Measurements from ENCODE around the gene ALG12.

Gene ALG12

DNA sequence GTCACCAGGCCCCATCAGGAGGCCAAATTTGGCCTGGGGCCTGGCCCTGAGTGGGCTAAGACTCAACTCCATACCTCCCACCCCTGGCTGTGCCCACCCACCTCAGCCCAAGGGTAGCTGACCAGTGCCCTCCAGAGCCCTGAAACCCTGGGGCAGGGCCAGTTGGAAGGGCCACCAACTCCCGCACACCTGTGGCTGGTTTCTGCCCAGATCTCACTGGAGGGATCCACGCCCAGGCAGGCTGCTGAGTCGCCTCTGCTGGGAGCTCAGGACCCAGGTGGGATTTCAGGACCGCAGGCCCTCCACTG lies 33.4 kb upstream of the ALG12 start:
- Histone ChIP-seq H3K4me3 (ENCODE audit: low read depth, low read length, poor library complexity, severe bottlenecking) (no peak overlapping the region), H3K4me2 (ENCODE audit: low read length) (no peak overlapping the region), H3K27me3 (ENCODE audit: insufficient read depth, low read length) (0 out of 2 replicates have a peak, but pooled peaks cover 6% of the 10 kb centered on the region), H3K36me3 (ENCODE audit: insufficient read depth, low read length) (no peaks in the 10 kb centered on the region), H4K20me1 (ENCODE audit: insufficient read depth, low read length) (no peaks in the 10 kb centered on the region), H3K9me2 (ENCODE audit: low read depth, low read length) (no peaks in the 10 kb centered on the region), H3K9ac (ENCODE audit: low read length) (no peak overlapping the region), H3F3A (ENCODE audit: insufficient read depth, low read length) (no peaks in the 10 kb centered on the region), H2AFZ (ENCODE audit: low read length) (no peak overlapping the region), H3K79me2 (ENCODE audit: insufficient read depth, low read length) (no peaks in the 10 kb centered on the region), H3K4me1 (ENCODE audit: insufficient read depth, low read length, severe bottlenecking) (no peaks in the 10 kb centered on the region), H3K9me3 (ENCODE audit: low read length) (no peaks in the 10 kb centered on the region), H3K27ac (ENCODE audit: low read depth, low read length, poor library complexity, severe bottlenecking) (no peak overlapping the region)
- TF ChIP-seq, protein P1, sequence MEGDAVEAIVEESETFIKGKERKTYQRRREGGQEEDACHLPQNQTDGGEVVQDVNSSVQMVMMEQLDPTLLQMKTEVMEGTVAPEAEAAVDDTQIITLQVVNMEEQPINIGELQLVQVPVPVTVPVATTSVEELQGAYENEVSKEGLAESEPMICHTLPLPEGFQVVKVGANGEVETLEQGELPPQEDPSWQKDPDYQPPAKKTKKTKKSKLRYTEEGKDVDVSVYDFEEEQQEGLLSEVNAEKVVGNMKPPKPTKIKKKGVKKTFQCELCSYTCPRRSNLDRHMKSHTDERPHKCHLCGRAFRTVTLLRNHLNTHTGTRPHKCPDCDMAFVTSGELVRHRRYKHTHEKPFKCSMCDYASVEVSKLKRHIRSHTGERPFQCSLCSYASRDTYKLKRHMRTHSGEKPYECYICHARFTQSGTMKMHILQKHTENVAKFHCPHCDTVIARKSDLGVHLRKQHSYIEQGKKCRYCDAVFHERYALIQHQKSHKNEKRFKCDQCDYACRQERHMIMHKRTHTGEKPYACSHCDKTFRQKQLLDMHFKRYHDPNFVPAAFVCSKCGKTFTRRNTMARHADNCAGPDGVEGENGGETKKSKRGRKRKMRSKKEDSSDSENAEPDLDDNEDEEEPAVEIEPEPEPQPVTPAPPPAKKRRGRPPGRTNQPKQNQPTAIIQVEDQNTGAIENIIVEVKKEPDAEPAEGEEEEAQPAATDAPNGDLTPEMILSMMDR (IDR thresholded peaks at IDR 0.05; ENCODE audit: low read length): no peak
- no peak for TF ChIP-seq EZH2 (IDR thresholded peaks at IDR 0.05; ENCODE audit: borderline replicate concordance, low read length)

DNA sequence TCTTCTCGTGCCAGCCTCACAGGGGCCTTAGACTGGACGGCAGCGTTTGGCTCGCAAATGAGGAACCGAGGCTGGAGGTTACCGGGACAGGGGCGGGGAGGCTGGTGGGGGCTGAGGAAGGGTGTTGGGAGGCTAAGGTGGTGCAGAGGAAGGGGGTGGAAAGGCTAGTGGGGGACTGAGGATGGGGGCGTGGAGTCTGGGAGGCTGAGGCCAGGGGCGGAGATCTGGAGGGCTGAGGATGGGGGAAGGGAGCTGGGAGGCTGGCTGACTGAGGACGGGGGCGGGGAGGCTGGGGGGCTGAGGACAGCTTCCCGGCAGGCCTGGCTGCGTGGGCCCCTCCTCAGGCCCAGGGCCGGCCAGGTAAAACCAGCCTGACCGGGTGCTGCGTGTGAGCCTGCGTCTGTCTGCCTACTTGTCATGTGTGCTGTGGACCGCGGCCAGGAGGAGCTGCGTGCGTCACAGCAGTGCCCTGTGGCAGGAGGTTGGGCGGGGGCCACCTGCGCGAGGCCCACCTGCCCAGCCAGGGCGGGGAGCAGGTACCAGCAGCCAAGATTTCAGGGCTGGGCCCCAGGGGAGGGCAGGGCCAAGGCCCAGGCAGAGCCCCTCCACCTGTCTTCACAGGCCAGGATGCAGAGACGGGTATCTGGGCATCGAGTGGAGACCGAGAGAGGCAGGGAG lies 32.9 kb upstream of the ALG12 start:
- no peak overlapping the region for H3K4me3 ChIP-seq (ENCODE audit: low read depth, low read length, poor library complexity, severe bottlenecking)
- no peak overlapping the region for H3K27ac ChIP-seq (ENCODE audit: low read depth, low read length, poor library complexity, severe bottlenecking)
- H3K4me1 ChIP-seq (ENCODE audit: insufficient read depth, low read length, severe bottlenecking): no peaks in the 10 kb centered on the region

GRCh38 chr22:49950396-49950994 lies 32.3 kb upstream of the ALG12 start:
- Histone ChIP-seq H3K4me1 (ENCODE audit: insufficient read depth, low read length, severe bottlenecking) (peaks cover 4% of the 10 kb centered on the region), H3K4me2 (ENCODE audit: low read length) (no peak overlapping the region), H3K9me2 (ENCODE audit: low read depth, low read length) (no peaks in the 10 kb centered on the region), H3K9me3 (ENCODE audit: low read length) (no peaks in the 10 kb centered on the region), H3K36me3 (ENCODE audit: insufficient read depth, low read length) (no peaks in the 10 kb centered on the region), H3K9ac (ENCODE audit: low read length) (no peak overlapping the region), H3F3A (ENCODE audit: insufficient read depth, low read length) (no peaks in the 10 kb centered on the region), H3K79me2 (ENCODE audit: insufficient read depth, low read length) (no peaks in the 10 kb centered on the region), H3K4me3 (ENCODE audit: low read depth, low read length, poor library complexity, severe bottlenecking) (no peak overlapping the region), H3K27ac (ENCODE audit: low read depth, low read length, poor library complexity, severe bottlenecking) (no peak overlapping the region), H4K20me1 (ENCODE audit: insufficient read depth, low read length) (no peaks in the 10 kb centered on the region), H3K27me3 (ENCODE audit: insufficient read depth, low read length) (0 out of 2 replicates have a peak, but pooled peaks cover 6% of the 10 kb centered on the region), H2AFZ (ENCODE audit: low read length) (no peak overlapping the region)
- no peak for TF ChIP-seq EZH2 (IDR thresholded peaks at IDR 0.05; ENCODE audit: borderline replicate concordance, low read length)

More for the DNA sequence above, 32.9 kb upstream of the ALG12 start:
- no peaks in the 10 kb centered on the region for H3K36me3 ChIP-seq (ENCODE audit: insufficient read depth, low read length)
- TF ChIP-seq, protein P1 (IDR thresholded peaks at IDR 0.05; ENCODE audit: low read length): no peak
- 0 out of 2 replicates have a peak, but pooled peaks cover 6% of the 10 kb centered on the region for H3K27me3 ChIP-seq (ENCODE audit: insufficient read depth, low read length)
- no peak overlapping the region for H3K9ac ChIP-seq (ENCODE audit: low read length)
- no peaks in the 10 kb centered on the region for H3K9me3 ChIP-seq (ENCODE audit: low read length)
- no peaks in the 10 kb centered on the region for H3F3A ChIP-seq (ENCODE audit: insufficient read depth, low read length)
- no peak overlapping the region for H2AFZ ChIP-seq (ENCODE audit: low read length)
- H3K79me2 ChIP-seq (ENCODE audit: insufficient read depth, low read length): no peaks in the 10 kb centered on the region
- H4K20me1 ChIP-seq (ENCODE audit: insufficient read depth, low read length): no peaks in the 10 kb centered on the region
- H3K4me2 ChIP-seq (ENCODE audit: low read length): no peak overlapping the region
- no peaks in the 10 kb centered on the region for H3K9me2 ChIP-seq (ENCODE audit: low read depth, low read length)

DNA sequence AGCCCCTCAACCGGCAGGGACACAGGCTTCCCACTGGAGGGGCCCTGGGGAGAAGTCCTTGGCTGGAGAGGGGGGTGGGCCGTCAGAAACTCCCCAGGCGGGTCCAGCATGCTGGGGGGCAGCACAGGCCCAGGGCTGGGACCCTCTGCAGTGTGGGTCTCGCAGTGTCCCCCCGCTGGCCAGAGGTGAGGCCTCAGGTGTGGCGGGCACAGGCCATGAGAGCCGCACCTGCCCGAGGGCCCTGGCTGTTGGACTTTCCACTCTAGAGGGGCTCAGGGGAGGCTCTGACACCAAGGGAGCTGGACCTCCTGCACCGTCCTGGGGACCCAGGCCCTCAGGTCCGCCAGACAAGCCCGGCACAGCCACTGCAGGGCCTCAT lies 31.7 kb upstream of the ALG12 start:
- H3K4me2 ChIP-seq (ENCODE audit: low read length): no peak overlapping the region
- H3K9me2 ChIP-seq (ENCODE audit: low read depth, low read length): no peaks in the 10 kb centered on the region
- 0 out of 2 replicates have a peak, but pooled peaks cover 6% of the 10 kb centered on the region for H3K27me3 ChIP-seq (ENCODE audit: insufficient read depth, low read length)
- no peaks in the 10 kb centered on the region for H3K79me2 ChIP-seq (ENCODE audit: insufficient read depth, low read length)
- H3K9me3 ChIP-seq (ENCODE audit: low read length): no peaks in the 10 kb centered on the region
- H3K36me3 ChIP-seq (ENCODE audit: insufficient read depth, low read length): no peaks in the 10 kb centered on the region
- no peak overlapping the region for H3K9ac ChIP-seq (ENCODE audit: low read length)
- H3K27ac ChIP-seq (ENCODE audit: low read depth, low read length, poor library complexity, severe bottlenecking): no peak overlapping the region
- no peaks in the 10 kb centered on the region for H4K20me1 ChIP-seq (ENCODE audit: insufficient read depth, low read length)
- no peaks in the 10 kb centered on the region for H3F3A ChIP-seq (ENCODE audit: insufficient read depth, low read length)
- no peak overlapping the region for H3K4me3 ChIP-seq (ENCODE audit: low read depth, low read length, poor library complexity, severe bottlenecking)
- TF ChIP-seq, protein P1 (IDR thresholded peaks at IDR 0.05; ENCODE audit: low read length): no peak
- no peak for TF ChIP-seq EZH2 (IDR thresholded peaks at IDR 0.05; ENCODE audit: borderline replicate concordance, low read length)
- H3K4me1 ChIP-seq (ENCODE audit: insufficient read depth, low read length, severe bottlenecking): peaks cover 4% of the 10 kb centered on the region
- no peak overlapping the region for H2AFZ ChIP-seq (ENCODE audit: low read length)
